Measurements from ENCODE around the gene POU6F1. TPM values are rescaled to one million over a fixed set of nuclear protein-coding genes. Genes with fewer than 3 reads are reported as not detected.

POU6F1 gene
- 4.7 and 6.1 TPM in 2 replicates for total RNA-seq (2013; cell fraction: nucleolus; rRNA removed)
- 2.3 and 2.5 TPM in 2 replicates for total RNA-seq (2014; rRNA removed)
- total RNA-seq (2014; rRNA removed; fragmentation: Illumina TruSeq; extraction: Trizol) = 0.83 and 1.0 TPM in 2 replicates
- 4.2 and 4.3 TPM in 2 replicates for total RNA-seq (2021)
- 7.0 TPM for polyA plus RNA-seq (2011; ENCODE audit: low read depth)
- polyA plus RNA-seq (2011; rRNA removed) = 0.46 and 1.2 TPM in 2 replicates
- 0.45 and 0.60 TPM in 2 replicates for polyA plus RNA-seq (2011; cell fraction: cytosol; rRNA removed)
- polyA plus RNA-seq (2011; cell fraction: nucleus; rRNA removed) = 3.1 and 3.4 TPM in 2 replicates
- 2.9 and 3.6 TPM in 2 replicates for polyA plus RNA-seq (2012)
- polyA plus RNA-seq (2014; fragmentation: Illumina TruSeq; extraction: Trizol) = 0.87 and 1.1 TPM in 2 replicates
- under 1 TPM; 0.26 to 0.31 TPM for polyA plus RNA-seq (2014; fragmentation: Nextera tagmentation; extraction: Ambion mirVana)
- 2.2 TPM in 2 replicates for polyA plus RNA-seq (2014; rRNA removed)
- polyA plus RNA-seq (2016; fragmentation: Nextera tagmentation; extraction: Ambion mirVana) = 1 to 10 TPM in 1 of 2 experiments, under 1 TPM in 1; 0.86 to 1.4 TPM
- polyA minus RNA-seq (2011; rRNA and poly(A)+ RNA removed) = 0.44 and 0.82 TPM in 2 replicates
- polyA minus RNA-seq (2011; cell fraction: cytosol; rRNA and poly(A)+ RNA removed) = 0.31 TPM in 1 of 2 replicates, not detected in the other
- polyA minus RNA-seq (2011; cell fraction: nucleus; rRNA and poly(A)+ RNA removed) = 0.57 and 0.97 TPM in 2 replicates
- percentile 49 among the genes with signal in this experiment for Bru-seq, nascent RNA
- percentile 49 among the genes with signal in this experiment for BruChase-seq, experiment 1, labeled RNA remaining after a 6-hour chase
- BruChase-seq, experiment 2, labeled RNA remaining after a 2-hour chase = percentile 50 among the genes with signal in this experiment
- long read RNA-seq, experiment 1 = 0 reads
- long read RNA-seq, experiment 2, partial matches to known transcripts = 0 of 1 reads
- long read RNA-seq, experiment 2, other reads (novel, unspliced or antisense) = 1 of 1 reads

GRCh38 chr12:51217968-51218606 is at the start of gene POU6F1:
TSS of gene POU6F1 (minus strand) at chr12:51218062. CDS start at chr12:51206836, 11,226 bp downstream.
- Histone ChIP-seq H2AFZ (ENCODE audit: control insufficient read depth, low read depth, low read length) (peak within 1 kb of the TSS; percentile 72), H4K20me1 (ENCODE audit: control insufficient read depth, insufficient read depth) (no peaks in the 10 kb centered on the region), H3K4me1 (ENCODE audit: control insufficient read depth, insufficient read depth, low read length) (peaks cover 4% of the 10 kb centered on the region; the same call in 1 of the 2 replicates), H3K9ac (ENCODE audit: control insufficient read depth, insufficient read depth, low read length) (peak within 1 kb of the TSS; percentile 64), H3K4me3 (peak within 1 kb of the TSS; percentile 77), H3K79me2 (ENCODE audit: control insufficient read depth, insufficient read depth, low read length) (no peaks in the 10 kb centered on the region; the same call in 1 of the 2 replicates), H3K27me3 (replicated peaks in 1 of 2; ENCODE audit: control insufficient read depth in 2 of 2, insufficient read depth in 2 of 2, low read length in 1 of 2) (no peaks in the 10 kb centered on the region), H3K36me3 (ENCODE audit: control insufficient read depth in 2 of 2, insufficient read depth in 2 of 2, low read length in 1 of 2) (no peaks in the 10 kb centered on the region), H3K4me2 (ENCODE audit: control insufficient read depth, insufficient read depth) (peak within 1 kb of the TSS; percentile 68), H3K27ac (ENCODE audit: control insufficient read depth, insufficient read depth) (peak within 1 kb of the TSS; percentile 62), H3K9me3 (replicated peaks; ENCODE audit: control insufficient read depth, insufficient read depth, low read length) (no peaks in the 10 kb centered on the region)
- ChIA-PET CTCF (interaction anchor here (0.8 to 2.0 kb wide), 8 partner anchors 13 to 393 kb away, joined by 4 to 10 read pairs (median 5); partner anchors contain the start of genes DAZAP2 and LETMD1), RAD21 (ENCODE audit: unreplicated experiment) (interaction anchor here (0.5 to 1.9 kb wide), 11 partner anchors 20 to 787 kb away, joined by 3 to 9 read pairs (median 3); partner anchors contain the start of gene DAZAP2), POLR2A (interaction anchor here (0.5 to 2.8 kb wide), 8 partner anchors 14 to 205 kb away, joined by 3 to 16 read pairs (median 4); partner anchors contain the start of genes CSRNP2, DAZAP2 and LETMD1), SMC1A (ENCODE audit: uncharacterized antibody, unreplicated experiment) (interaction anchor here (0.5 to 1.7 kb wide), 11 partner anchors 9 to 157 kb away, joined by 3 to 8 read pairs (median 4); partner anchors contain the start of gene DAZAP2)
- in situ Hi-C loops (cut with MboI) = no loop called here
- FAIRE-seq (peak; percentile 70), ATAC-seq (peak; percentile 90), DNase-seq (ENCODE audit: low read depth, low spot score) (peak; percentile 25)
- BruUV-seq (replicated peaks) = TSS peak; percentile 90
- WGBS (ENCODE audit: insufficient coverage, insufficient replicate concordance, low lambda C conversion rate, missing lambda C conversion rate) = 2% methylated on average over 29 of the region's 35 CpGs
- intact Hi-C loops (cut with micrococcal nuclease; ENCODE audit: unreplicated experiment) = loop anchor here (2.0 kb wide), 1 partner anchor 45 kb away; the partner anchor contains the start of gene TFCP2
- TF ChIP-seq IKZF1 (conservative IDR thresholded peaks at IDR 0.05) = 0 out of 2 replicates have a peak, but pooled peaks have one; percentile 36
- TF ChIP-seq ESRRA (IDR thresholded peaks at IDR 0.05; ENCODE audit: low read length) = no peak
- peak in 1 of 2 experiments; percentile 29; a peak in 1 of 4 replicates for TF ChIP-seq SRF (IDR thresholded peaks at IDR 0.05; ENCODE audit: low read depth in 2 of 2, low read length in 2 of 2)
- TF ChIP-seq MXI1 (IDR thresholded peaks at IDR 0.05; ENCODE audit: low read depth, low read length) = peak; percentile 83
- TF ChIP-seq JUNB (IDR thresholded peaks at IDR 0.05) = no peak
- peak; percentile 56; the same call in 1 of the 2 replicates for TF ChIP-seq ZNF384 (IDR thresholded peaks at IDR 0.05; ENCODE audit: borderline replicate concordance, low read depth, low read length)
- no peak for TF ChIP-seq FOXK2 (IDR thresholded peaks at IDR 0.05)
- 0 out of 2 replicates have a peak, but pooled peaks have one; percentile 30 for TF ChIP-seq GATAD2B (conservative IDR thresholded peaks at IDR 0.05; ENCODE audit: low read depth)
- 0 out of 2 replicates have a peak, but pooled peaks have one; percentile 27 for TF ChIP-seq MEF2A (IDR thresholded peaks at IDR 0.05; ENCODE audit: insufficient read depth, low read depth, low read length)
- TF ChIP-seq POLR2A (IDR thresholded peaks at IDR 0.05; ENCODE audit: low read depth, low read length) = peak; percentile 75
- TF ChIP-seq BRCA1 (IDR thresholded peaks at IDR 0.05; ENCODE audit: low read depth, low read length) = no peak
- no peak for TF ChIP-seq USF1 (IDR thresholded peaks at IDR 0.05; ENCODE audit: borderline replicate concordance, extremely low read length, insufficient read depth, low read depth, low read length)
- no peak; the same call in 1 of the 2 replicates for TF ChIP-seq MLLT1 (IDR thresholded peaks at IDR 0.05)
- TF ChIP-seq RUNX3 (IDR thresholded peaks at IDR 0.05; ENCODE audit: low read length) = peak; percentile 58
- TF ChIP-seq RAD21 (IDR thresholded peaks at IDR 0.05; ENCODE audit: insufficient read depth, low read depth, low read length) = peak; percentile 30; the same call in 1 of the 2 replicates
- no peak for TF ChIP-seq MYC (IDR thresholded peaks at IDR 0.05; ENCODE audit: insufficient read depth, insufficient read length, insufficient replicate concordance, low read length, severe bottlenecking)
- TF ChIP-seq EED (IDR thresholded peaks at IDR 0.05; ENCODE audit: low read depth) = peak; percentile 52
- no peak for TF ChIP-seq CBX5 (IDR thresholded peaks at IDR 0.05; ENCODE audit: low read depth)
